GM19328 (cell line): ENCODE data around the gene CNGA4.

Experiments
- ATAC-seq: cut with Tn5 transposase; IDR thresholded peaks from one replicate; pipeline ENCODE4 v1.9.1; 2021; ENCODE audit warnings: mild to moderate bottlenecking, moderate library complexity; ENCODE audit not compliant: unreplicated experiment

Gene CNGA4, protein sequence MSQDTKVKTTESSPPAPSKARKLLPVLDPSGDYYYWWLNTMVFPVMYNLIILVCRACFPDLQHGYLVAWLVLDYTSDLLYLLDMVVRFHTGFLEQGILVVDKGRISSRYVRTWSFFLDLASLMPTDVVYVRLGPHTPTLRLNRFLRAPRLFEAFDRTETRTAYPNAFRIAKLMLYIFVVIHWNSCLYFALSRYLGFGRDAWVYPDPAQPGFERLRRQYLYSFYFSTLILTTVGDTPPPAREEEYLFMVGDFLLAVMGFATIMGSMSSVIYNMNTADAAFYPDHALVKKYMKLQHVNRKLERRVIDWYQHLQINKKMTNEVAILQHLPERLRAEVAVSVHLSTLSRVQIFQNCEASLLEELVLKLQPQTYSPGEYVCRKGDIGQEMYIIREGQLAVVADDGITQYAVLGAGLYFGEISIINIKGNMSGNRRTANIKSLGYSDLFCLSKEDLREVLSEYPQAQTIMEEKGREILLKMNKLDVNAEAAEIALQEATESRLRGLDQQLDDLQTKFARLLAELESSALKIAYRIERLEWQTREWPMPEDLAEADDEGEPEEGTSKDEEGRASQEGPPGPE

DNA sequence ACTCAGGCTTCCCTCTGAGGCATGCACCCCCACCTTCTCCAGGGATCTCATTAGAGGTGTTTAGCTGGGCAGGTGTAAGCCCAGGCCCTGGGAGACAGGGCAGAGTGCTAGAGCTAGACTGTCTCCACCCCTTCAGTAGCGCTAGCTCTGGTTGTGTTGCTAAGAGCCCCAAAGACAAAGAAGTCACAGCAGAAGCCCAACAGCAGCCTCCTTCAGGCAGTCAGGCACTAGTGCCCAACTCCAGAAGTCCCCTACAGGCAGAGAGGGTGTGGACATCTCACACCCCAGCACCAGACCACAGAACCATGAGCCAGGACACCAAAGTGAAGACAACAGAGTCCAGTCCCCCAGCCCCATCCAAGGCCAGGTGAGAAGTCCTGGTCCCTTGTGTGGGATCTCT is at the start of gene CNGA4:
Gene CNGA4 (plus strand): TSS at position 188 of the 400 bp plus-strand sequence. CDS start 118 bp downstream, at position 306.
- no peak for ATAC-seq

DNA sequence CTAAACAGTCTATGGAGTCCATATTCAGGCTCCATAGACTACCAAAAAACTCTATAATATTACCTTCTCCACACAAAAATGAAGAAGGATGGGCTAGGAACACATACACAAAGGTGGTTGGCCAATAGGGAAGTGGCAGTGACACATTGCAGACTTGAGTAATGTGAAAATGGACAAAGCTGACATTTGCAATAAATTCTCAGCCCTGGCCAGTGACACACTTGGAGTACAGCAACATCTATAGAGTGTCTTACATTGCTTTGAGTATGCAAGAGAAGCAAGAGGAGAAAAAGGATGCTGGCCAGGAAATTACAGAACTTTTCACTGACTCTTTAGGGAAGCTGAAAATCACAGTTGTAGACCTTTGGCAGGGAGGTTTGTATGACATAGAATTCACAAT is 47.1 kb upstream of the CNGA4 start:
- ATAC-seq = no peak

GRCh38 chr11:6194065-6194581 is 44.8 kb upstream of the CNGA4 start:
- ATAC-seq = no peak

GRCh38 chr11:6196396-6196795 is 42.5 kb upstream of the CNGA4 start:
- ATAC-seq = no peak

- ATAC-seq = no peak
These were observed 41.3 kb upstream of the CNGA4 start for GRCh38 chr11:6197466-6198200.

GRCh38 chr11:6199174-6199810 is 39.6 kb upstream of the CNGA4 start, which contains the start of gene OR52W1:
Gene OR52W1, plus strand, starts transcription at chr11:6199224. Its CDS starts 0 bp downstream, at chr11:6199224.
- ATAC-seq = no peak

- ATAC-seq = no peak
These were observed 37.9 kb upstream of the CNGA4 start for GRCh38 chr11:6200975-6201374.

DNA sequence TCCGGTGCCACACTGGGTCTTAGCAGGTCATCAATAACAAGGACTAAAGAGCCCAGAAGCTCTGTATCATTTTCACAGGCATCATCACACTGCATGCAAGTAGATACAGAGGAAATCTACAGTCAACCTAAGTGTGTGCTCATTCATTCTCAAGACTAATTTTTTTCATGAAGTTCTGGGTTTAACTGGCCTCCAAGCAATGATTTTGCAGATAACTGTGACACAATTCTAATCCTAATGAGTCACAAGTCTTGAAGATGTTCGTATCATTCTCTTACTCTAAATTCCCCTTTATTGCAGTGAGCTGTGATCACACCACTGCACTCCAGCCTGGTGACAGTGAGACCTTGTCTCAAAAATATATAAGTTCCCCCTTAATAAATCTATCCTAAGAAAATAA is 37.4 kb upstream of the CNGA4 start:
- no peak for ATAC-seq

DNA sequence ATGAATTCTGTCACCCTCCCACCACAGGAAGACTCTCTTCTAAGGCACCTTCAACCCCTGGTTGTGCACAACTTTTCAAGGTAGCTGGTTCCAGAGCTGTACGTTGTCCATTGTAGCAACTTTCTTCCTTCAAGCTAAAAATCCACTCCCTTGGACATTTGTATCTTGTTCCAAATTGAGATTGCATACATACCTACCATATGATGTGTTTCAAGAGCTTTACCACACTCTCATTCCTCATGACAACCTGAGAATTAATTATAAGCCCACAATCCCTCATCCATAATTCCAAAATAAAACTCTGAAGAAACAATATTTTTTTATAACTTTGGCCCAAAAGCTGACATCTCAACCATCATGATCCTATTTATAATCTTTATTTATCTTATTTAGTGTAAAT is 36.8 kb upstream of the CNGA4 start:
- ATAC-seq = no peak

GRCh38 chr11:6203327-6203726 is 35.6 kb upstream of the CNGA4 start:
- peak; percentile 44 for ATAC-seq

DNA sequence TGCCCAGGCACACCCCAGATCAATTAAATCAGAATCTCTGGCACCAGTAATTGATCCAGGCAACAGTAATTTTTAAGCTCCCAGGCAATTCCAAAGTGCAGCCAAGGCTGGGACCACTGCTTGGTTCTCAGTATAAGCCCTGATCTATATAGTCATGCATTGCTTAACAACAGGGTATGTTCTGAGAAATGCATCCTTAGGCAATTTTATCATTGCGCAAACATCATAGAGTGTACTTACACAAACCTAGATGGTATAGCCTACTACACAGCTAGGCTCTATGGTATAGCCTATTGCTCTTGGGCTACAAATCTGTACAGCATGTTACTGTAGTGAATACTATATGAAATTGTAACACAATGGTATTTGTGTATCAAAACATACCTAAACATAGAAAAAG is 34.2 kb upstream of the CNGA4 start:
- ATAC-seq = no peak

DNA sequence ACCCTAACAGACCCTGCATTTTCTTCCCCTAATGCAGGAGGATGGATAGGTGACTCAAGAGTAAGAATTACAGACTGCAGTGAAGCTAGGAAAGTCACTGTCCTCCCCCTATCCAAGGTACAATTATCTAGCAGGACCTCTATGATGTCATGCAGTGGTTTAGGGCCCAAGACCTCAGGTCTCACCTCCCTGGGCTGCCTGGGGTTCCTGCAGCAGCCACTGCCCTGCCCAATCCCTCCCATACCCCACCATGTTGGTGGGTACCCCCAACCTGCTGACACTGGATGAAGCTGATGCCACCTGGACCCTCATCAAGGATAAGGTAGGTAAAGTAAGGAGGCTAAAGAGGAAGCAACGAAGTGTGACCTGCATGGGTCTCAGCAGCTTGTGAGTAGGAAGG is 33.5 kb upstream of the CNGA4 start, which contains the start of gene C11orf42:
Gene C11orf42 (plus strand): TSS at position 192 of the 400 bp plus-strand sequence. CDS start 59 bp downstream, at position 251.
- no peak for ATAC-seq

GRCh38 chr11:6206456-6207180 is 32.3 kb upstream of the CNGA4 start:
- ATAC-seq = no peak

DNA sequence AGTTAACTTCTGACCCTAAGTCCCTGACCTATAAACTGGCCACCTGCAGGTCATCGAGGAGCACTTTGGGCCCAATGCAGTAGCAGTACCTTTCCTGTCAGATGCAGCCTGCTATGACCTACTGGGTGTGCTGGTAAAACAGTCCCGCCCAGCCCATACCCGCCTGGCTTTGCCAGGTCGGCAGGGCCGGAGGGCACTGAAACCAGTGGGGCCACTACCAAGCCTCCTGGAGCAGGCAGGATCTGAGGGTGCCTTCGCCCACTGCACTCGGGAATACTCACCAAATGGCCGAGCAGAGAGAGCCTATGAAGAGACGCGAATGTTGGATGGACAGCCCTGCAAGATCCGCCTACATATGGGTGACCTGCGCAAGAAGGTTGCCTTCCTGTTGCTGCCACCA is 29.1 kb upstream of the CNGA4 start:
- no peak for ATAC-seq

GRCh38 chr11:6210274-6210955 is 28.5 kb upstream of the CNGA4 start:
- ATAC-seq = no peak

GRCh38 chr11:6214530-6214929 is 24.4 kb upstream of the CNGA4 start:
- ATAC-seq = no peak

DNA sequence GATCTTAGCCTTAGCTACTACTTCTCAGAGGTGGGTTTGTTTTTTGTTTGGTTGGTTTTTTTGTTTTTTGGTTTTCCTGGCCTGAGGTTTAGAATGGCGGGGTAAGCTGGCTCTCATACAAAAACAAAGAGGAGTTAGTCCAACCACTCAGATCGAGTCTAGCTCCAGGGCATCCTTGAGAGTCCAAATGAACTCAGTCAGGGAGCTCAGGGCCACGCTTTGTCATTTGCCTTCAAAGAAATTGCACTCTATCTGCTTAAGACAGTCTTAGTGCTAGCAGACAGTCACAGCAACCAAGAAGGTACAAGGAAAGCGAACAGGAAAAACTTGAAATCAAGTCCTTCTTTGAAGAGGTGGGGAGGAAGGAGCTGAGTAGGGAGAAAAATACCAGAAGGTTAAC is 22.4 kb upstream of the CNGA4 start:
- no peak for ATAC-seq

GRCh38 chr11:6217722-6218121 is 21.2 kb upstream of the CNGA4 start:
- no peak for ATAC-seq

- ATAC-seq = no peak
These were observed 19.5 kb upstream of the CNGA4 start for GRCh38 chr11:6219359-6219758.

GRCh38 chr11:6223854-6224253 is 15.0 kb upstream of the CNGA4 start:
- ATAC-seq = no peak
